Esophagus squamous epithelium (tissue), 4 donors: ENCODE data around the gene AHSA1.

Experiments used
- CTCF ChIP-seq, 6 experiments: fragments of 450-650 bp in 4 of 6; fragments of 200-600 bp in 2 of 6; sonication (generic) in 2 of 6; IDR thresholded peaks; one replicate each; pipeline ENCODE4 v1.5.1; 2016 to 2019; ENCODE audit warnings: antibody characterized with exemption in 6 of 6, mild to moderate bottlenecking in 4 of 6, moderate library complexity in 4 of 6
- POLR2A ChIP-seq, 4 donors: fragments of 450-650 bp; IDR thresholded peaks; one replicate each; pipeline ENCODE4 v1.6.1; 2017; ENCODE audit warnings: antibody characterized with exemption in 4 of 4, mild to moderate bottlenecking in 4 of 4, moderate library complexity in 3 of 4

GRCh38 chr14:77488558-77488957 lies 30.7 kb downstream of the AHSA1 start:
- no peak for TF ChIP-seq CTCF (IDR thresholded peaks at IDR 0.05)
- TF ChIP-seq POLR2A (IDR thresholded peaks at IDR 0.05) = no peak
